Fibroblast of lung (primary cell): Measurements from ENCODE around the gene GAB2. TPM values are rescaled to one million over a fixed set of nuclear protein-coding genes. Genes with fewer than 3 reads are reported as not detected.

Experiments
- DNase-seq, 2 donors: peaks; one replicate each; pipeline versions ENCODE4 v3.0.0 to v3.0.0-alpha.2; 2010; ENCODE audit warnings: low read depth in 2 of 2
- H2AFZ ChIP-seq: 2 replicates; pipeline ENCODE4 v1.5.1; 2012; ENCODE audit warnings: low read length, control low read depth, inconsistent platforms
- H3K27ac ChIP-seq: 2 replicates; pipeline ENCODE4 v1.5.1; 2011; ENCODE audit warnings: low read length, control low read depth; ENCODE audit not compliant: insufficient read depth
- H3K27me3 ChIP-seq: 2 replicates; pipeline ENCODE4 v1.5.1; 2011; ENCODE audit warnings: mild to moderate bottlenecking, low read length; ENCODE audit not compliant: control insufficient read depth, insufficient read depth
- H3K36me3 ChIP-seq: 2 replicates; pipeline ENCODE4 v1.5.1; 2011; ENCODE audit warnings: low read length; ENCODE audit not compliant: control insufficient read depth, insufficient read depth
- H3K4me1 ChIP-seq: 2 replicates; pipeline ENCODE4 v1.5.1; 2011; ENCODE audit warnings: low read length; ENCODE audit not compliant: control insufficient read depth, insufficient read depth; ENCODE audit errors: extremely low read depth
- H3K4me2 ChIP-seq: 2 replicates; pipeline ENCODE4 v1.5.1; 2011; ENCODE audit warnings: low read length, control low read depth; ENCODE audit not compliant: insufficient read depth; ENCODE audit errors: extremely low read depth
- H3K4me3 ChIP-seq, 4 experiments: fragments of 200-600 bp in 1 of 4; sonication (generic) in 1 of 4; replicated peaks in 1 of 4; 2 replicates each; pipeline ENCODE4 v1.5.1; 2011 to 2016; ENCODE audit warnings: low read length in 4 of 4, low read depth in 3 of 4, mild to moderate bottlenecking in 3 of 4, control low read depth in 2 of 4, inconsistent platforms in 1 of 4, mixed read lengths in 1 of 4; ENCODE audit not compliant: insufficient read depth in 1 of 4; ENCODE audit errors: control extremely low read depth in 1 of 4
- H3K79me2 ChIP-seq: 2 replicates; pipeline ENCODE4 v1.5.1; 2012; ENCODE audit warnings: mild to moderate bottlenecking, low read length, inconsistent platforms; ENCODE audit not compliant: control insufficient read depth, insufficient read depth
- H3K9ac ChIP-seq: 2 replicates; pipeline ENCODE4 v1.5.1; 2011; ENCODE audit warnings: mild to moderate bottlenecking, low read length, control low read depth; ENCODE audit not compliant: insufficient read depth
- H3K9me3 ChIP-seq: 2 replicates; pipeline ENCODE4 v1.5.1; 2012; ENCODE audit warnings: low read depth, low read length; ENCODE audit not compliant: control insufficient read depth, insufficient read depth
- H4K20me1 ChIP-seq: 2 replicates; pipeline ENCODE4 v1.5.1; 2011; ENCODE audit warnings: low read length; ENCODE audit not compliant: control insufficient read depth, insufficient read depth; ENCODE audit errors: extremely low read depth
- CTCF ChIP-seq, 2 donors: IDR thresholded peaks in 1 of 2; conservative IDR thresholded peaks in 1 of 2; 1 replicate in 1 of 2; 2 replicates in 1 of 2; pipeline ENCODE4 v1.5.1; 2011 to 2012; ENCODE audit warnings: low read length in 2 of 2, control low read depth in 1 of 2, inconsistent platforms in 1 of 2, low read depth in 1 of 2, mild to moderate bottlenecking in 1 of 2
- EZH2 ChIP-seq: IDR thresholded peaks from 2 replicates; pipeline ENCODE4 v1.5.1; 2012; ENCODE audit warnings: low read length, control low read depth, mild to moderate bottlenecking; ENCODE audit errors: missing control alignments
- polyA plus RNA-seq, 2 donors: library from polyadenylated mRNA; depleted of rRNA in 1 of 2; stranded (reverse) in 1 of 2; unstranded in 1 of 2; fragments of >200 nt; gene quantifications; 2 replicates each; pipeline ENCODE4 v1.2.1, GENCODE V29; 2011 to 2012; ENCODE audit warnings: missing spikeins in 1 of 2
- total RNA-seq: library from RNA; depleted of rRNA; stranded (reverse); fragments of >200 nt; gene quantifications from 2 replicates; pipeline ENCODE4 v1.2.1, GENCODE V29; 2014

GAB2 gene
- total and polyA plus RNA-seq, 2 donors (not counting 1 experiment from before 2014, with no cell fraction given) = 7.1 to 14.0 TPM

- no peak for DNase-seq
- Histone ChIP-seq H3K4me3 (no peak overlapping the region), H2AFZ (no peak overlapping the region), H4K20me1 (no peaks in the 10 kb centered on the region), H3K4me2 (no peak overlapping the region), H3K79me2 (no peaks in the 10 kb centered on the region), H3K9me3 (no peaks in the 10 kb centered on the region), H3K9ac (no peak overlapping the region), H3K4me1 (no peaks in the 10 kb centered on the region), H3K36me3 (no peaks in the 10 kb centered on the region), H3K27me3 (no peaks in the 10 kb centered on the region), H3K27ac (no peak overlapping the region)
- TF ChIP-seq CTCF (conservative IDR thresholded peaks at IDR 0.05 in 1 of 2, IDR thresholded peaks at IDR 0.05 in 1 of 2; ENCODE audit: low read depth in 1 of 2, low read length in 2 of 2) (no peak), EZH2 (no peak)
These were observed 80.6 kb downstream of the GAB2 start for GRCh38 chr11:78336877-78337553.

GRCh38 chr11:78334109-78334508, 83.5 kb downstream of the GAB2 start:
- TF ChIP-seq EZH2 (no peak), CTCF (conservative IDR thresholded peaks at IDR 0.05 in 1 of 2, IDR thresholded peaks at IDR 0.05 in 1 of 2; ENCODE audit: low read depth in 1 of 2, low read length in 2 of 2) (no peak)
- Histone ChIP-seq H2AFZ (no peak overlapping the region), H3K4me1 (no peaks in the 10 kb centered on the region), H3K36me3 (no peaks in the 10 kb centered on the region), H3K9ac (no peak overlapping the region), H3K4me3 (no peak overlapping the region), H3K27me3 (no peaks in the 10 kb centered on the region), H4K20me1 (no peaks in the 10 kb centered on the region), H3K9me3 (no peaks in the 10 kb centered on the region), H3K27ac (no peak overlapping the region), H3K79me2 (no peaks in the 10 kb centered on the region), H3K4me2 (no peak overlapping the region)
- DNase-seq = no peak

DNA sequence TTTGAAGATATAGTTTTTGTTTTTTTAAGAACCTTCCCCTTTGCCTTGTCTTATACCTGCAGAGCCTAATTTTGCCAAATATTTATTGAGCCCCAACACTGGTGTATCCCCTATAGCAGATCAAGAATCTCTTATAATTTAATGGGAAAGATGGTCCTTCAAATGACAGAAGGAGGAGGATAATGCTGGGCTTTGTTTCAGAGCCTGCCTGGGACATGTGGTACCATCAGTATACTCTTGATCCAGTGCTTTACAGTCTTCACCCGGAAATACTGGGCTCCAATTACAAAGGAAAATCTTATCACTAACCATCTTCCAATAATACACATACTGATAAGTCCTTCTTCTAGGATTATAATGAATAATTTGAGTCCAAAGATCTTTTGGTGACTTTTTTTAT, 84.7 kb downstream of the GAB2 start:
- TF ChIP-seq EZH2 = no peak
- no peak for TF ChIP-seq CTCF (conservative IDR thresholded peaks at IDR 0.05 in 1 of 2, IDR thresholded peaks at IDR 0.05 in 1 of 2; ENCODE audit: low read depth in 1 of 2, low read length in 2 of 2)
- H3K9me3 ChIP-seq = no peaks in the 10 kb centered on the region
- no peaks in the 10 kb centered on the region for H3K27me3 ChIP-seq
- no peak overlapping the region for H2AFZ ChIP-seq
- no peaks in the 10 kb centered on the region for H3K36me3 ChIP-seq
- no peaks in the 10 kb centered on the region for H3K79me2 ChIP-seq
- H3K4me3 ChIP-seq = no peak overlapping the region
- H3K27ac ChIP-seq = no peak overlapping the region
- H3K4me2 ChIP-seq = no peak overlapping the region
- no peaks in the 10 kb centered on the region for H4K20me1 ChIP-seq
- H3K4me1 ChIP-seq = no peaks in the 10 kb centered on the region
- DNase-seq = no peak
- H3K9ac ChIP-seq = no peak overlapping the region
